OCI-LY7 (cell line): ENCODE data around the gene BTBD7.

Experiments
- EZH2phosphoT487 ChIP-seq: fragments of 200-600 bp; sonication (generic); IDR thresholded peaks from 2 replicates; pipeline ENCODE4 v1.6.1; 2018; ENCODE audit warnings: low read depth, borderline replicate concordance, mild to moderate bottlenecking, mixed run types, antibody characterized with exemption, low read length, moderate library complexity, mixed read lengths
- TF ChIP-seq, protein P1 (sequence below): fragments of 200-600 bp; sonication (generic); conservative IDR thresholded peaks from 2 replicates; pipeline ENCODE4 v1.5.1; 2014; ENCODE audit warnings: mild to moderate bottlenecking, antibody characterized with exemption, low read length, moderate library complexity, mixed read lengths

DNA sequence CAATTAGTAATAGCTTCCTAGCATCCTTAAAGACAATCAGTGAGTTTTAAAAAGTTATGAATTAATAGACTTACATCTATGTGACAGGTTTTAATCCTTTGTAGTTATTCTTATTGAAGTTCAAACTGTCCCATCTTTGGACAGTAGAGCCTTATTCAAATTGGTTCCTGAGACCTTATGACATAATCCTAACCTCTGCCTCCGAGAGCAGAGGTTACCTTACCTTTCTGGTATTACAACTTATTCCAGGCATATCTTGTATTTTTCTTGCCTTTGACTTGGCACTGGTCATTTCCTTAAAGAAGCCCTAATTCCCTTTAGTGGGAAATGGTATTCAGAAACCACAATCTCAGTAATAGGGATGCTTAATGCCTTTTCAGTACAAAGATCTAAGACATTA is 21.8 kb downstream of the BTBD7 start:
- TF ChIP-seq, protein P1, sequence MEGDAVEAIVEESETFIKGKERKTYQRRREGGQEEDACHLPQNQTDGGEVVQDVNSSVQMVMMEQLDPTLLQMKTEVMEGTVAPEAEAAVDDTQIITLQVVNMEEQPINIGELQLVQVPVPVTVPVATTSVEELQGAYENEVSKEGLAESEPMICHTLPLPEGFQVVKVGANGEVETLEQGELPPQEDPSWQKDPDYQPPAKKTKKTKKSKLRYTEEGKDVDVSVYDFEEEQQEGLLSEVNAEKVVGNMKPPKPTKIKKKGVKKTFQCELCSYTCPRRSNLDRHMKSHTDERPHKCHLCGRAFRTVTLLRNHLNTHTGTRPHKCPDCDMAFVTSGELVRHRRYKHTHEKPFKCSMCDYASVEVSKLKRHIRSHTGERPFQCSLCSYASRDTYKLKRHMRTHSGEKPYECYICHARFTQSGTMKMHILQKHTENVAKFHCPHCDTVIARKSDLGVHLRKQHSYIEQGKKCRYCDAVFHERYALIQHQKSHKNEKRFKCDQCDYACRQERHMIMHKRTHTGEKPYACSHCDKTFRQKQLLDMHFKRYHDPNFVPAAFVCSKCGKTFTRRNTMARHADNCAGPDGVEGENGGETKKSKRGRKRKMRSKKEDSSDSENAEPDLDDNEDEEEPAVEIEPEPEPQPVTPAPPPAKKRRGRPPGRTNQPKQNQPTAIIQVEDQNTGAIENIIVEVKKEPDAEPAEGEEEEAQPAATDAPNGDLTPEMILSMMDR: no peak
- TF ChIP-seq EZH2phosphoT487: no peak
